Nephron (organoid): Measurements from ENCODE around the gene TCOF1.

ENCODE experiments used
- H3K27ac Mint-ChIP-seq, 3 experiments: 2 replicates each; pipeline ENCODE4 v1.8.0; 2020; ENCODE audit warnings: mixed read lengths in 3 of 3, mild to moderate bottlenecking in 2 of 3, moderate library complexity in 1 of 3
- H3K27me3 Mint-ChIP-seq: 2 replicates; pipeline ENCODE4 v1.8.0; 2021; ENCODE audit warnings: low read depth, mild to moderate bottlenecking, moderate library complexity, mixed read lengths
- H3K36me3 Mint-ChIP-seq: 2 replicates; pipeline ENCODE4 v1.8.0; 2020; ENCODE audit warnings: low read depth, mixed read lengths
- H3K4me1 Mint-ChIP-seq: 2 replicates; pipeline ENCODE4 v1.8.0; 2020; ENCODE audit warnings: mixed read lengths
- H3K4me3 Mint-ChIP-seq, 3 experiments: 2 replicates each; pipeline ENCODE4 v1.8.0; 2020; ENCODE audit warnings: mild to moderate bottlenecking in 3 of 3, mixed read lengths in 3 of 3, moderate library complexity in 2 of 3
- H3K9me3 Mint-ChIP-seq: 2 replicates; pipeline ENCODE4 v1.8.0; 2020; ENCODE audit warnings: mixed read lengths
- TF ChIP-seq, protein P1 (sequence below), 3 experiments: fragments of 200-600 bp; sonication (generic); IDR thresholded peaks; one replicate each; pipeline ENCODE4 v1.5.0; 2021; ENCODE audit warnings: antibody characterized with exemption in 3 of 3; ENCODE audit not compliant: unreplicated experiment in 3 of 3

Gene TCOF1

DNA sequence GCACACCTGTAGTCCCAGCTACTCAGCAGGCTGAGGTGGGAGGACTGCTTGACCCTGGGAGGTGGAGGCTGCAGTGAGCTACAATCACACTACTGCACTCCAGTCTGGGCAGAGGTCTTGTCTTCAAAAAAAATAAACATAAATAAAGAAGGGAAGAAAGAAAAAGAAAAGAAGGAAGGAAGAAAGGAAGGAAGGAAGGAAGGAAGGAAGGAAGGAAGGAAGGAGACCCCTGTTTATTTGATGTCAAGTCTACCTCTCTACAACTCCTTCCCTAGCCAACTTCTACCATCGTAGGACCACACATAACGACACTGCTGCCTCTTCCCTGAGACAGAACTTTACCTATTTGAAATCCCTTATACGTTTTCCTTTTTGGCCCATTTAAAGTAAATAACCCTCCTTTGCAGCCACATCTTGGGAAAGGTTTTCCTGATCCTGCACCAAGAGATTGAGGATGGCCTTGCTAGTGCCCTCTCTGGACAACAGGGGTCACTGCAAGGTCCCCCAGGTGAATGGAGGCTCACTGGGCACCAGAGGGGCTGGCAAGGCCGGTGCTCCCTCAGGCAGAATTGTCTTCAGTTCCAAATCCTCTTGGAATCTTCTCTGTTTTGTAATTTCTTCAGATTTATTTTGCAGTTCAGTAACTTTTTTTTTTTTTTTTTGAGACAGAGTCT is 81.5 kb downstream of the TCOF1 start:
- H3K27ac Mint-ChIP-seq, result peak overlapping the region in 1 of 3 experiments; percentile 28
- TF ChIP-seq, protein P1, sequence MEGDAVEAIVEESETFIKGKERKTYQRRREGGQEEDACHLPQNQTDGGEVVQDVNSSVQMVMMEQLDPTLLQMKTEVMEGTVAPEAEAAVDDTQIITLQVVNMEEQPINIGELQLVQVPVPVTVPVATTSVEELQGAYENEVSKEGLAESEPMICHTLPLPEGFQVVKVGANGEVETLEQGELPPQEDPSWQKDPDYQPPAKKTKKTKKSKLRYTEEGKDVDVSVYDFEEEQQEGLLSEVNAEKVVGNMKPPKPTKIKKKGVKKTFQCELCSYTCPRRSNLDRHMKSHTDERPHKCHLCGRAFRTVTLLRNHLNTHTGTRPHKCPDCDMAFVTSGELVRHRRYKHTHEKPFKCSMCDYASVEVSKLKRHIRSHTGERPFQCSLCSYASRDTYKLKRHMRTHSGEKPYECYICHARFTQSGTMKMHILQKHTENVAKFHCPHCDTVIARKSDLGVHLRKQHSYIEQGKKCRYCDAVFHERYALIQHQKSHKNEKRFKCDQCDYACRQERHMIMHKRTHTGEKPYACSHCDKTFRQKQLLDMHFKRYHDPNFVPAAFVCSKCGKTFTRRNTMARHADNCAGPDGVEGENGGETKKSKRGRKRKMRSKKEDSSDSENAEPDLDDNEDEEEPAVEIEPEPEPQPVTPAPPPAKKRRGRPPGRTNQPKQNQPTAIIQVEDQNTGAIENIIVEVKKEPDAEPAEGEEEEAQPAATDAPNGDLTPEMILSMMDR (IDR thresholded peaks at IDR 0.05; ENCODE audit: unreplicated experiment in 3 of 3), result peak; percentile 20 to 51 (median 28)

DNA sequence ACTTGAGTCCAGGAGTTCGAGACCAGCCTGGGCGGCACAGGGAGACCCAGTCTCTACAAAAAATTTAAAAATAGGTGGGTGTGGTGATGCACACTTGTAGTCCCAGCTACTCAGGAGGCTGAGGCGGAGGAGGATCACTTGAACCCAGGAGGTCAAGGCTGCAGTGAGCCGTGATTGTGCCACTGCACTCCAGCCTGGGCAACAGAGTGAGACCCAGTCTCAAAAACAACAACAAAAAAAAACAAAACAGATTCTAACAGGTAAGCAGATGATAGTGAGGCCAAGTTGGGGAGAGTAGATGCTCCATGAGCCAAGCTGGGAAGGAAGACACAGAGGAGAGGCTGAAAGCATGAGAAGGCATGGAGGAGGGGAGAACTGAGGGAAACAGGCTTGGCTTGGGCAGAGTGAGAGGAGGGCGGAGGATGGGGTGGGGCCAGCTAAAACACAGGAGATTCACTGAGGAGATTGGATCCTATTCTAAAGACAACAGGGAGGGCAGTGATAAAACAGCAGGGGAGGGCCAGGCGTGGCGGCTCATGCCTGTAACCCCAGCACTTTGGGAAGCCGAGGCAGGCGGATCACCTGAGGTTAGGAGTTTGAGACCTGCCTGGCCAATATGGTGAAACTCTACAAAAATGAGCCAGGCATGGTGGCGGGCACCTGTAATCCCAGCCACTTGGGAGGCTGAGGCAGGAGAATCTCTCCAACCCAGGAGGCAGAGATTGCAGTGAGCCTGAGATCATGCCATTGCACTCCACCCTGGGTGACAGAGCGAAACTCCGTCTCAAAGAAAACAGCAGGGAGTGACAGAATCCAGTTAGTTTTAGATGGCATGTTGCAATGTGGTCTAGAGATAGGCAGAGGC is 83.7 kb downstream of the TCOF1 start:
- peaks cover 6% of the 10 kb centered on the region for H3K4me1 Mint-ChIP-seq
- H3K27ac Mint-ChIP-seq, result peak overlapping the region in 1 of 3 experiments; percentile 53
- H3K27me3 Mint-ChIP-seq, result no peaks in the 10 kb centered on the region
- TF ChIP-seq, protein P1 (IDR thresholded peaks at IDR 0.05; ENCODE audit: unreplicated experiment in 3 of 3), result no peak
- peaks cover 32% of the 10 kb centered on the region for H3K36me3 Mint-ChIP-seq
- no peak overlapping the region for H3K4me3 Mint-ChIP-seq
- H3K9me3 Mint-ChIP-seq, result no peaks in the 10 kb centered on the region

More for the DNA sequence above, 81.5 kb downstream of the TCOF1 start:
- peaks cover 4% of the 10 kb centered on the region for H3K4me1 Mint-ChIP-seq
- no peaks in the 10 kb centered on the region for H3K27me3 Mint-ChIP-seq
- peaks cover 15% of the 10 kb centered on the region for H3K36me3 Mint-ChIP-seq
- no peak overlapping the region for H3K4me3 Mint-ChIP-seq
- H3K9me3 Mint-ChIP-seq, result no peaks in the 10 kb centered on the region

DNA sequence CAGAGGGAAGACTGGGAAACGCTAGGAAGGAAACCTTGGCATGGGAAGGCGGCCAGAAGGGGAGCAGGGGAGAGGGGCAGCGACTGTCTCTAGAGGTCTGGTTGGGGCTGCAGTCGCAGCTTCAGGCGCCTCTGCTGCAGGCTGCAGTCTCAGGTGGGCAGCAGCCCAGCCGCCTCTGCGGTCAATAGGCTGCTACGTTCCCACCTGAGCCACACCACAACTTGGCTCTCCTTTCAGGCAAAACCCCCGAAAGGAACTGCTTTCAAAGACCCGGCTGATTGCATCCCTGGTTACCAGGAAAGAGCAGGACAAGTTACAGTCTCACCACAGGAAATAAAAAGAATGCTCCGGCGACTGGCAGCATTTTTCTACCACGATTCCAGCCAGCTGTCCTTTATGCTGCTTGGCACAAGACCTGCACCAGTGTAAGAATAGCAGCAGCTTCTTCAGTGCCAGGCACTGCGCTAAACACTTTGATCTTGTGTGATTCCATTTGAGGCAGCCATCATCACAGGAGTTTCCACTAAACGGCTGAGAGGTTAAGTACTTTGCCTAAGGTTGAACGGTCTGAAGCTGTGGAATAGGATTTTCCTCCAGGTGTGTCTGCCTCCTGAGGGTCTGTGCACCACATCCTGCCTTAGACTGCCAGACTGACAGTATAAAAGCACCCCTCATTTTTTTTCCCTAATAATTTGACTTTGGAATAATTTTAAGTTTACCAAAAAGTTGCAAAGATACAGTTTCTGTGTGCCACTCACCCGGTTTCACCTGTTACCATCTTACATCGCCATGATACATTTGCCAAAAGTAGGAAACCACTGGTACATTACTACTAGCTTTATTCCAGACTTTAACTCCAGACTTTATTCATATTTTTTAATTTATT is 84.6 kb downstream of the TCOF1 start:
- Mint-ChIP-seq H3K27me3 (no peaks in the 10 kb centered on the region), H3K36me3 (peaks cover 41% of the 10 kb centered on the region), H3K9me3 (no peaks in the 10 kb centered on the region), H3K27ac (no peak overlapping the region), H3K4me3 (no peak overlapping the region), H3K4me1 (peaks cover 11% of the 10 kb centered on the region)
- TF ChIP-seq, protein P1 (IDR thresholded peaks at IDR 0.05; ENCODE audit: unreplicated experiment in 3 of 3), result no peak

DNA sequence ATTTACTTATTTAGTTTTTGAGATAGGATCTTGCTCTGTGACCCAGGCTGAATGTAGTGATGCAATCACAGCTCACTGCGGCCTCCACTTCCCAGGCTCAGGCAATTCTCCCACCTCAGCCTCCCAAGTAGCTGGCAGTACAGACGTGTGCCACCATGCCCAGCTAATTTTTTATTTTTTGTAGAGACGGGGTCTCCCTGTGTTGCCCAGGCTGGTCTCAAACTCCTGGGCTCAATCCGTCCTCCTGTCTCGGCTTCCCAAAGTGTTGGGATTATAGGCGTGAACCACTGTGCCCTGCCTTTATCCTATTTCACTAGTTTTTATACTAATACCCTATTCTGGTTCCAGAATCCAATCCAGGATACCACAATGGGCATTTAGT is 85.2 kb downstream of the TCOF1 start:
- peak overlapping the region in 1 of 3 experiments; percentile 24 for H3K27ac Mint-ChIP-seq

More for the DNA sequence above, 85.2 kb downstream of the TCOF1 start:
- no peak overlapping the region for H3K4me3 Mint-ChIP-seq
- H3K9me3 Mint-ChIP-seq, result no peaks in the 10 kb centered on the region
- peaks cover 47% of the 10 kb centered on the region for H3K36me3 Mint-ChIP-seq
- H3K27me3 Mint-ChIP-seq, result no peaks in the 10 kb centered on the region
- TF ChIP-seq, protein P1 (IDR thresholded peaks at IDR 0.05; ENCODE audit: unreplicated experiment in 3 of 3), result no peak
- H3K4me1 Mint-ChIP-seq, result peaks cover 14% of the 10 kb centered on the region
